Stimulated activated naive CD8-positive, alpha-beta T cell treated with anti-CD3 and anti-CD28 coated beads, Interleukin-15, Interleukin-2, amounts not matched to agents 100 U/mL and 50 U/mL, for 24 hours (primary cell): Measurements from ENCODE around the gene NBPF6.
A peak's percentile ranks its signal among the peaks of the same experiment; 100 is the strongest.
"Not testable (repeated sequence)": the region's sequence is repeated elsewhere in the genome, so short reads cannot be mapped to it uniquely, and the experiment has no call there.

Experiments used
- ATAC-seq: fragments of 150-1000 bp; cut with Tn5 transposase; one replicate; pipeline ENCODE4 v1.10.0; 2021
- DNase-seq: peaks from one replicate; pipeline ENCODE4 v3.0.0; 2021

Gene NBPF6

GRCh38 chr1:108450043-108450442 is at the start of gene NBPF6:
NBPF6 (plus strand) TSS chr1:108450343; CDS start chr1:108450602, 259 bp downstream.
- DNase-seq, ATAC-seq: not testable (repeated sequence)

GRCh38 chr1:108411098-108411833 is 38.9 kb upstream of the NBPF6 start:
- ATAC-seq, DNase-seq: not testable (repeated sequence)

GRCh38 chr1:108420129-108420528 is 30.0 kb upstream of the NBPF6 start:
- DNase-seq, ATAC-seq: not testable (repeated sequence)

- DNase-seq, result not testable (repeated sequence)
- ATAC-seq, result peak; percentile 79
Observed at GRCh38 chr1:108421061-108421916, 28.9 kb upstream of the NBPF6 start.

GRCh38 chr1:108426877-108427276 is 23.3 kb upstream of the NBPF6 start:
- DNase-seq, ATAC-seq: not testable (repeated sequence)

- ATAC-seq, result not testable (repeated sequence)
Observed at GRCh38 chr1:108432002-108432401, 18.1 kb upstream of the NBPF6 start.

GRCh38 chr1:108433404-108433803 is 16.7 kb upstream of the NBPF6 start:
- DNase-seq, ATAC-seq: not testable (repeated sequence)

More at GRCh38 chr1:108432002-108432401, 18.1 kb upstream of the NBPF6 start:
- DNase-seq, result not testable (repeated sequence)

GRCh38 chr1:108438536-108438935 is 11.6 kb upstream of the NBPF6 start:
- peak; percentile 89 for ATAC-seq
- DNase-seq, result not testable (repeated sequence)

- DNase-seq, ATAC-seq: not testable (repeated sequence)
Observed at GRCh38 chr1:108454521-108454920, 4.4 kb downstream of the NBPF6 start.

- not testable (repeated sequence) for DNase-seq
- ATAC-seq, result peak; percentile 82
Observed at GRCh38 chr1:108458661-108459060, 8.5 kb downstream of the NBPF6 start.

- ATAC-seq, DNase-seq: not testable (repeated sequence)
Observed at GRCh38 chr1:108461758-108462157, 11.6 kb downstream of the NBPF6 start.

- ATAC-seq, DNase-seq: not testable (repeated sequence)
Observed at GRCh38 chr1:108463962-108464361, 13.8 kb downstream of the NBPF6 start.

- not testable (repeated sequence) for ATAC-seq, DNase-seq
Observed at GRCh38 chr1:108466166-108466565, 16.0 kb downstream of the NBPF6 start.

- not testable (repeated sequence) for DNase-seq, ATAC-seq
Observed at GRCh38 chr1:108467155-108467554, 17.0 kb downstream of the NBPF6 start.

- not testable (repeated sequence) for ATAC-seq, DNase-seq
Observed at GRCh38 chr1:108470750-108471149, 20.6 kb downstream of the NBPF6 start.

GRCh38 chr1:108474516-108474915 is 24.4 kb downstream of the NBPF6 start:
- not testable (repeated sequence) for DNase-seq, ATAC-seq

GRCh38 chr1:108478429-108479015 is 28.4 kb downstream of the NBPF6 start:
- ATAC-seq, result no peak
- no peak for DNase-seq

GRCh38 chr1:108482708-108483107 is 32.6 kb downstream of the NBPF6 start:
- no peak for DNase-seq
- ATAC-seq, result no peak

GRCh38 chr1:108485990-108486389 is 35.8 kb downstream of the NBPF6 start:
- ATAC-seq, DNase-seq: not testable (repeated sequence)

GRCh38 chr1:108486707-108487106 is 36.6 kb downstream of the NBPF6 start:
- not testable (repeated sequence) for ATAC-seq, DNase-seq

- ATAC-seq, result not testable (repeated sequence)
Observed at GRCh38 chr1:108495008-108495407, 44.9 kb downstream of the NBPF6 start.

GRCh38 chr1:108496856-108497255 is 46.7 kb downstream of the NBPF6 start:
- DNase-seq, ATAC-seq: not testable (repeated sequence)

More at GRCh38 chr1:108495008-108495407, 44.9 kb downstream of the NBPF6 start:
- DNase-seq, result not testable (repeated sequence)
